AG04449 (cell line): ENCODE measurements around the gene NFIL3.
"Not testable (repeated sequence)": the region's sequence is repeated elsewhere in the genome, so short reads cannot be mapped to it uniquely, and the experiment has no call there.

ENCODE experiments used
- CTCF ChIA-PET: fragments of 350-600 bp; formaldehyde crosslinking; extraction: SDS; loops from one replicate; lab custom pipeline; 2021; ENCODE audit warnings: antibody characterized with exemption; lab: Yijun Ruan, JAX
- POLR2A ChIA-PET: fragments of 400-600, 350-600 bp; formaldehyde crosslinking; extraction: SDS; loops from one replicate; lab custom pipeline; 2020; ENCODE audit warnings: antibody characterized with exemption, inconsistent platforms; lab: Yijun Ruan, JAX
- DNase-seq: peaks from one replicate; pipeline ENCODE4 v3.0.0-alpha.2; 2010; ENCODE audit warnings: low read depth, low spot score
- H3K4me3 ChIP-seq: 2 replicates; pipeline ENCODE4 v1.5.1; 2011; ENCODE audit warnings: low read depth, mild to moderate bottlenecking, control low read depth, low read length
- CTCF ChIP-seq: IDR thresholded peaks from one replicate; pipeline ENCODE4 v1.5.1; 2011; ENCODE audit warnings: mild to moderate bottlenecking, moderate library complexity, low read length, control low read depth, inconsistent platforms; ENCODE audit not compliant: insufficient read depth; ENCODE audit errors: missing control alignments

NFIL3 gene

GRCh38 chr9:91393826-91394225, 29.8 kb downstream of the NFIL3 start:
- no peak overlapping the region for H3K4me3 ChIP-seq
- TF ChIP-seq CTCF: no peak
- DNase-seq: no peak
- ChIA-PET POLR2A (no interaction called here), CTCF (interaction anchor here (1.4 kb wide), 1 partner anchor 27 kb away, joined by 3 read pairs; no protein-coding TSS in a partner anchor)

DNA sequence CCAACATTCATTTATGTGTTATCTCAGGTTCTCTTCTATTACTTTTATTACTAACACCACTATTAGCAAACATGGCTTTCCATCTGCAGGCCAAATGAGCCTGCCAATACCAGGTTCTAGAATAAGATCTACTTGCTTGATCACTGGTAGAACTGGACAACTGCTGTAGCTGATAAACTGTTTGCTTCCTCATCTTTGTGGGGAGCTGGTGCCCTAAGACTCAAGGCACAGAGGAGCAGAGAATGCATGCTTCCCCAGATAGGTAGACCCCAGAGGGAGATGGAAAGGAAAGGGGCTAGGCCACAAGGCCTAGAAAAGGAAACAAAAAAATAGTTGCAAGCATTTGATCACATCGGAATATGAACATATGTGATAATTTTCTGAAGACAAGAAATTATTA, 31.2 kb downstream of the NFIL3 start:
- TF ChIP-seq CTCF: no peak
- H3K4me3 ChIP-seq: no peak overlapping the region
- no peak for DNase-seq
- ChIA-PET CTCF (interaction anchor here (1.4 kb wide), 1 partner anchor 29 kb away, joined by 3 read pairs; no protein-coding TSS in a partner anchor), POLR2A (no interaction called here)

DNA sequence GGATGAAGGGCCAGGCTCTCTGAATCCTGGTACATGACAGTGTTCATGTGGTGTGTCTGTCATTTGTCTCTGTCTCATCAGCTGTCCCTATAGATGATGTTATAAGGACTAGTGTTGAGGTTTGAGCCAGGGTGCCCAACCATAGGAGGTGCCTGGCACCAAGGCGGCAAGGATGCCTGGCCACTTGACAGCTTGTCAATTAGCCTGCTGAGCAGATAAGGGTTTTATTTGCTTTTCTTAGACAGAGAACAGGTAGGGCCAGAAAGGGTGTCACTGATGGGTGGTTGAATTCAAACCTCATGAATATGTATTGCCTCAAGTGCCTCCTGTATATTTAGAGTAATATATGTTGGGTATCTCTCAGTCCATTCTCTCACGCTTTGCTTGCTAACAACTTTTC, 31.8 kb downstream of the NFIL3 start:
- TF ChIP-seq CTCF: no peak
- ChIA-PET POLR2A (no interaction called here), CTCF (no interaction called here)
- no peak for DNase-seq
- H3K4me3 ChIP-seq: no peak overlapping the region

DNA sequence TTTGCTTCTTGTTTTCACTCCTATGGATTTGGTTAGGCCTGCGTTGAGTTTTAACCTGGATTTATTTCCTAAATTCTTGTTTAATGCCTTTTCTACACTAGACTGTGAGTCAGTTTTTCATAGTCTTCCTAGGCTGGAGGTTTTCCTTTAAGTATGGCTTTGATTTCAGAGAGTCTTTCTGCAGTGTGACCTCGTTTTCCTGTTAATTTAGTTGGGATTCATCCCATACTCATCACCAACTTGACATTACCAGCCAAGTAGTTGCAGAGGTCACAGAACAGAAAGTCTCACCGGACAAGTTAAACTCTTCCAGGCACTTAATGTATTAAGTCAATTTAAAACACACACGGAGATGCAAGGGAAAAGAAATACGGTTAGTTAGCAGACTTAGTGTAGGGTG, 32.2 kb downstream of the NFIL3 start:
- TF ChIP-seq CTCF: no peak
- ChIA-PET POLR2A (no interaction called here), CTCF (no interaction called here)
- no peak overlapping the region for H3K4me3 ChIP-seq
- DNase-seq: no peak

DNA sequence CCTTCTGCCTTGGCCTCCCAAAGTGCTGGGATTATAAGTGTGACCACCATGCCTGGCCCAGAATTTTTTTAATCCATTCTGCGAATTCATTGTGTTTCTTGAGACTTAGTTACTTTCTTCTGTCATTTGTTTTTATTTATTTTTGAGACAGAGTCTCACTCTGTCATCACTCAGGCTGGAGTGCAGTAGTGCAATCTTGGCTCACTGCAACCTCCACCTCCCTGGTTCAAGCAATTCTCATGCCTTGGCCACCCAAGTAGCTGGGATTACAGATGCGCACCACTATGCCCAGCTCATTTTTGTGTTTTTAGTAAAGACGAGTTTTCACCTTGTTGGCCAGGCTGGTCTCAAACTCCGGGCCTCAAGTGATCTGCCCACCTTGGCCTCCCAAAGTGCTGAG, 33.9 kb downstream of the NFIL3 start:
- POLR2A ChIA-PET, CTCF ChIA-PET, H3K4me3 ChIP-seq, DNase-seq: not testable (repeated sequence)

DNA sequence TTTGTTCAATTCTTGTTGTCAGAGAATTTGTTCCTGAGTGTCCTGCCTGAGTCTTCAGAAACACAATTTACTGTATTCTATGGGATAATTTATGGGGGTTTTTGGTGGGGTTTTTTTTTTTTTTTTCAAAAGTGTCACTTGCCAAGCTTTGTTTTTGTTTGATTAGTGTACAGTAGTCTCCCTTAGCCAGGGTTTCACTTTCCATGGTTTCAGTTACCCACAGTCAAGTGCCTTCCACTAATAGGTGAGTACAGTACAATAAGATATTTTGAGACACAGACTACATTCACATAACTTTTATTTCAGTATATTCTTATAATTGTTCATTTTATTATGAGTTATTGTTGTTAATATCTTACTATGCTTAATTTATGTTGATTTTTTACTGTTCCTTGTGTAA, 36.9 kb downstream of the NFIL3 start:
- no peak for DNase-seq
- no peak for TF ChIP-seq CTCF
- ChIA-PET CTCF (no interaction called here), POLR2A (interaction anchor here (0.6 kb wide), 1 partner anchor 287 kb away, joined by 3 read pairs; no protein-coding TSS in a partner anchor)
- H3K4me3 ChIP-seq: no peak overlapping the region

- no peak overlapping the region for H3K4me3 ChIP-seq
- DNase-seq: no peak
- TF ChIP-seq CTCF: no peak
- CTCF ChIA-PET: no interaction called here
- POLR2A ChIA-PET: no interaction called here
These were observed 38.7 kb downstream of the NFIL3 start for GRCh38 chr9:91384954-91385353.
